NCI-H2107 (cell line): Measurements from ENCODE around the gene C2CD5.
A peak's percentile ranks its signal among the peaks of the same experiment; 100 is the strongest.
"Not testable (repeated sequence)": the region's sequence is repeated elsewhere in the genome, so short reads cannot be mapped to it uniquely, and the experiment has no call there.

ENCODE experiments used
- DNase-seq: peaks from one replicate; lab custom pipeline; 2025; lab: John Stamatoyannopoulos, UW

The C2CD5 gene

GRCh38 chr12:22544038-22544979, at the start of gene C2CD5:
Gene C2CD5 (minus strand): TSS chr12:22544542. CDS start chr12:22544150, 392 bp downstream.
- DNase-seq = peak; percentile 98

- DNase-seq = no peak
These were observed 49.5 kb upstream of the C2CD5 start for GRCh38 chr12:22593864-22594263.

- DNase-seq = no peak
These were observed 44.5 kb upstream of the C2CD5 start for GRCh38 chr12:22588817-22589216.

GRCh38 chr12:22578328-22578727, 34.0 kb upstream of the C2CD5 start:
- no peak for DNase-seq

- no peak for DNase-seq
These were observed 33.3 kb upstream of the C2CD5 start for GRCh38 chr12:22577667-22578066.

- DNase-seq = no peak
These were observed 32.1 kb upstream of the C2CD5 start for GRCh38 chr12:22576473-22576872.

GRCh38 chr12:22576065-22576464, 31.7 kb upstream of the C2CD5 start:
- no peak for DNase-seq

- no peak for DNase-seq
These were observed 30.6 kb upstream of the C2CD5 start for GRCh38 chr12:22574921-22575320.

GRCh38 chr12:22573181-22573580, 28.8 kb upstream of the C2CD5 start:
- no peak for DNase-seq

- no peak for DNase-seq
These were observed 24.9 kb upstream of the C2CD5 start for GRCh38 chr12:22569253-22569652.

GRCh38 chr12:22562036-22563028, 18.0 kb upstream of the C2CD5 start:
- no peak for DNase-seq

- not testable (repeated sequence) for DNase-seq
These were observed 10.4 kb upstream of the C2CD5 start for GRCh38 chr12:22554750-22555149.

- no peak for DNase-seq
These were observed 7.3 kb upstream of the C2CD5 start for GRCh38 chr12:22551624-22552023.

GRCh38 chr12:22545255-22545654, 913 bp upstream of the C2CD5 start:
- DNase-seq = no peak

GRCh38 chr12:22543246-22544037, 900 bp downstream of the C2CD5 start:
- DNase-seq = no peak

GRCh38 chr12:22541496-22542155, 2.7 kb downstream of the C2CD5 start:
- no peak for DNase-seq

GRCh38 chr12:22539055-22539454, 5.3 kb downstream of the C2CD5 start:
- DNase-seq = no peak

GRCh38 chr12:22538311-22538710, 6.0 kb downstream of the C2CD5 start:
- no peak for DNase-seq

- DNase-seq = no peak
These were observed 7.3 kb downstream of the C2CD5 start for GRCh38 chr12:22536971-22537544.

GRCh38 chr12:22536346-22536945, 7.9 kb downstream of the C2CD5 start:
- DNase-seq = no peak
